Measurements from ENCODE around the gene NFATC3. TPM values are rescaled to one million over a fixed set of nuclear protein-coding genes. Genes with fewer than 3 reads are reported as not detected.
A peak's percentile ranks its signal among the peaks of the same experiment; 100 is the strongest.

The NFATC3 gene
- total RNA-seq, 1 experiment from 2014 or later = 4.6 TPM

- H3K4me3 ChIP-seq = no peak overlapping the region
- no peak for DNase-seq
- no peaks in the 10 kb centered on the region for H3K36me3 ChIP-seq
- no peaks in the 10 kb centered on the region for H3K9me3 ChIP-seq
- no peaks in the 10 kb centered on the region for H3K27me3 ChIP-seq
These were observed 168.6 kb downstream of the NFATC3 start for GRCh38 chr16:68253721-68254120.

GRCh38 chr16:68255712-68256111 is 170.5 kb downstream of the NFATC3 start:
- DNase-seq = no peak
- Histone ChIP-seq H3K9me3 (no peaks in the 10 kb centered on the region), H3K36me3 (no peaks in the 10 kb centered on the region), H3K4me3 (no peak overlapping the region), H3K27me3 (no peaks in the 10 kb centered on the region)

GRCh38 chr16:68257251-68257905 is 172.2 kb downstream of the NFATC3 start:
- Histone ChIP-seq H3K9me3 (no peaks in the 10 kb centered on the region), H3K27me3 (no peaks in the 10 kb centered on the region), H3K36me3 (no peaks in the 10 kb centered on the region), H3K4me3 (no peak overlapping the region)
- no peak for DNase-seq

GRCh38 chr16:68257906-68258800 is 173.0 kb downstream of the NFATC3 start:
- Histone ChIP-seq H3K27me3 (no peaks in the 10 kb centered on the region), H3K36me3 (no peaks in the 10 kb centered on the region), H3K4me3 (no peak overlapping the region)

GRCh38 chr16:68259007-68259825 is 174.0 kb downstream of the NFATC3 start:
- Histone ChIP-seq H3K36me3 (no peaks in the 10 kb centered on the region), H3K4me3 (no peak overlapping the region), H3K27me3 (no peaks in the 10 kb centered on the region), H3K9me3 (no peaks in the 10 kb centered on the region)
- no peak for DNase-seq

More at GRCh38 chr16:68257906-68258800, 173.0 kb downstream of the NFATC3 start:
- no peaks in the 10 kb centered on the region for H3K9me3 ChIP-seq
- peak; percentile 81 for DNase-seq

GRCh38 chr16:68263559-68264127 is 178.5 kb downstream of the NFATC3 start:
- no peak for DNase-seq
- Histone ChIP-seq H3K4me3 (peak overlapping the region; percentile 72), H3K27me3 (no peaks in the 10 kb centered on the region), H3K36me3 (no peaks in the 10 kb centered on the region; the same call in 1 of the 2 replicates), H3K9me3 (no peaks in the 10 kb centered on the region)

GRCh38 chr16:68264128-68265077 is 179.2 kb downstream of the NFATC3 start, which contains the start of gene SLC7A6:
Gene SLC7A6, plus strand, starts transcription at chr16:68264526. Its CDS starts 10,201 bp downstream, at chr16:68274727.
- Histone ChIP-seq H3K27me3 (no peaks in the 10 kb centered on the region), H3K9me3 (no peaks in the 10 kb centered on the region), H3K36me3 (no peaks in the 10 kb centered on the region; the same call in 1 of the 2 replicates), H3K4me3 (peak within 1 kb of the TSS; percentile 72)
- DNase-seq = peak; percentile 69

- DNase-seq = peak; percentile 69
- H3K4me3 ChIP-seq = peak overlapping the region; percentile 72
- no peaks in the 10 kb centered on the region for H3K27me3 ChIP-seq
- no peaks in the 10 kb centered on the region; the same call in 1 of the 2 replicates for H3K36me3 ChIP-seq
- no peaks in the 10 kb centered on the region for H3K9me3 ChIP-seq
These were observed 180.1 kb downstream of the NFATC3 start for GRCh38 chr16:68265078-68265920.

GRCh38 chr16:68267612-68268405 is 182.6 kb downstream of the NFATC3 start:
- no peaks in the 10 kb centered on the region; the same call in 1 of the 2 replicates for H3K36me3 ChIP-seq
- H3K4me3 ChIP-seq = no peak overlapping the region
- H3K27me3 ChIP-seq = no peaks in the 10 kb centered on the region
- H3K9me3 ChIP-seq = no peaks in the 10 kb centered on the region
- DNase-seq = no peak

GRCh38 chr16:68269793-68270192 is 184.6 kb downstream of the NFATC3 start:
- no peaks in the 10 kb centered on the region; the same call in 1 of the 2 replicates for H3K36me3 ChIP-seq

GRCh38 chr16:68270353-68270752 is 185.2 kb downstream of the NFATC3 start:
- no peaks in the 10 kb centered on the region; the same call in 1 of the 2 replicates for H3K36me3 ChIP-seq

More at GRCh38 chr16:68269793-68270192, 184.6 kb downstream of the NFATC3 start:
- H3K27me3 ChIP-seq = no peaks in the 10 kb centered on the region
- no peak for DNase-seq
- no peak overlapping the region for H3K4me3 ChIP-seq
- H3K9me3 ChIP-seq = no peaks in the 10 kb centered on the region

GRCh38 chr16:68272507-68273209 is 187.5 kb downstream of the NFATC3 start:
- DNase-seq = no peak
- no peaks in the 10 kb centered on the region for H3K9me3 ChIP-seq
- H3K36me3 ChIP-seq = no peaks in the 10 kb centered on the region; the same call in 1 of the 2 replicates
- H3K27me3 ChIP-seq = no peaks in the 10 kb centered on the region
- no peak overlapping the region for H3K4me3 ChIP-seq

More at GRCh38 chr16:68270353-68270752, 185.2 kb downstream of the NFATC3 start:
- DNase-seq = no peak
- Histone ChIP-seq H3K27me3 (no peaks in the 10 kb centered on the region), H3K9me3 (no peaks in the 10 kb centered on the region), H3K4me3 (no peak overlapping the region)

GRCh38 chr16:68273459-68273858 is 188.3 kb downstream of the NFATC3 start:
- H3K36me3 ChIP-seq = no peaks in the 10 kb centered on the region; the same call in 1 of the 2 replicates
- H3K27me3 ChIP-seq = no peaks in the 10 kb centered on the region
- no peaks in the 10 kb centered on the region for H3K9me3 ChIP-seq
- DNase-seq = no peak
- no peak overlapping the region for H3K4me3 ChIP-seq
